Adrenal gland (tissue), 5 donors: ENCODE results near the gene LGALS9B.
"Not testable (repeated sequence)": the region's sequence is repeated elsewhere in the genome, so short reads cannot be mapped to it uniquely, and the experiment has no call there.

ENCODE experiments used
- CTCF ChIP-seq, 6 experiments: fragments of 450-650 bp in 4 of 6; fragments of 200-600 bp in 2 of 6; sonication (generic) in 1 of 6; IDR thresholded peaks; 1 replicate in 5 of 6; 2 replicates in 1 of 6; pipeline versions ENCODE4 v1.5.1 to v1.8.0; 2016 to 2021; ENCODE audit warnings: antibody characterized with exemption in 6 of 6, mild to moderate bottlenecking in 2 of 6, moderate library complexity in 1 of 6
- POLR2A ChIP-seq, 2 donors: fragments of 450-650 bp; IDR thresholded peaks; one replicate each; pipeline ENCODE4 v1.6.1; 2017; ENCODE audit warnings: antibody characterized with exemption in 2 of 2, mild to moderate bottlenecking in 2 of 2, moderate library complexity in 1 of 2
- donor health status: DM: no; HTN: no; CAD: no.

GRCh38 chr17:20469107-20469506, 1.8 kb upstream of the LGALS9B start:
- TF ChIP-seq CTCF, POLR2A (IDR thresholded peaks at IDR 0.05): not testable (repeated sequence)
